Aorta (tissue), 5 donors: ENCODE results near the gene PRKAA2. TPM values are rescaled to one million over a fixed set of nuclear protein-coding genes. Genes with fewer than 3 reads are reported as not detected.

Experiments used
- ATAC-seq: fragments of 200-7000 bp; cut with Tn5 transposase; one replicate; pipeline ENCODE4 v1.9.1; 2022; ENCODE audit warnings: moderate library complexity; ENCODE audit not compliant: low FRiP score
- DNase-seq, 2 donors: peaks; one replicate each; pipeline ENCODE4 v3.0.0-alpha.2; 2020
- H3K27ac ChIP-seq, 2 donors: one replicate each; pipeline ENCODE4 v1.5.1; 2013; ENCODE audit warnings: low read length in 2 of 2, mild to moderate bottlenecking in 2 of 2, moderate library complexity in 2 of 2, control low read depth in 1 of 2, inconsistent platforms in 1 of 2, low read depth in 1 of 2
- H3K27me3 ChIP-seq, 2 donors: one replicate each; pipeline ENCODE4 v1.6.1; 2013; ENCODE audit warnings: control low read depth in 1 of 2, low read length in 1 of 2, mild to moderate bottlenecking in 1 of 2, moderate library complexity in 1 of 2; ENCODE audit not compliant: insufficient read depth in 2 of 2, control insufficient read depth in 1 of 2
- H3K36me3 ChIP-seq, 2 donors: one replicate each; pipeline ENCODE4 v1.6.1; 2013; ENCODE audit warnings: control low read depth in 1 of 2, low read length in 1 of 2, mild to moderate bottlenecking in 1 of 2; ENCODE audit not compliant: insufficient read depth in 2 of 2, control insufficient read depth in 1 of 2
- H3K4me1 ChIP-seq, 2 donors: one replicate each; pipeline ENCODE4 v1.6.1; 2013; ENCODE audit warnings: low read length in 2 of 2, control low read depth in 1 of 2, mild to moderate bottlenecking in 1 of 2, moderate library complexity in 1 of 2; ENCODE audit not compliant: insufficient read depth in 2 of 2, control insufficient read depth in 1 of 2
- H3K4me3 ChIP-seq, 2 donors: one replicate each; pipeline ENCODE4 v1.5.1; 2013; ENCODE audit warnings: low read length in 2 of 2, control low read depth in 1 of 2, mild to moderate bottlenecking in 1 of 2
- H3K9me3 ChIP-seq: one replicate; pipeline ENCODE4 v1.6.1; 2013; ENCODE audit warnings: mild to moderate bottlenecking, low read length; ENCODE audit not compliant: control insufficient read depth
- WGBS, 2 donors: extraction: QIAGEN DNeasy Blood & Tissue Kit; methylation state at CpG; one replicate each; pipeline ENCODE4 v1.1.7; 2013; 5-methylcytosine and 5-hydroxymethylcytosine counted together
- intact Hi-C, 2 donors: fragments of 100-400 bp; cut with DNase I; formaldehyde crosslinking; loops; one replicate each; pipeline versions ENCODE4 v1.14.2 to v1.15.0; 2022
- polyA plus RNA-seq, 2 donors: library from polyadenylated mRNA; stranded (reverse); fragments of 200-250 nt; gene quantifications; one replicate each; pipeline ENCODE4 v1.2.3, GENCODE V29; 2013
- total RNA-seq, 2 donors: library from RNA; stranded (reverse); fragmentation: NEBNext Ultra II Directional; extraction: Animal tissue kit (Norgen Biotek cat#: 25700); gene quantifications; one replicate each; pipeline ENCODE4 v1.2.1, GENCODE V29; 2021
- donor health status: healthy with polysubstance abuse.
- donor health status: Bipolar disorder and iron deficiency.
- donor health status: DM: no; HTN: no; CAD: no.
- donor health status: DM: no; HTN: no; CAD: no.
- donor health status: DM: yes; HTN: yes; CAD: no.

The PRKAA2 gene
- total and polyA plus RNA-seq, 4 donors, result 2.8 to 8.6 (median 5.1) TPM

- no peaks in the 10 kb centered on the region for H3K4me1 ChIP-seq
- ATAC-seq, result no peak
- no peaks in the 10 kb centered on the region for H3K27me3 ChIP-seq
- no peaks in the 10 kb centered on the region for H3K9me3 ChIP-seq
- no peak for DNase-seq
- H3K4me3 ChIP-seq, result no peak overlapping the region
- intact Hi-C loops, result no loop called here
- H3K27ac ChIP-seq, result no peak overlapping the region
- H3K36me3 ChIP-seq, result no peaks in the 10 kb centered on the region
- 43 to 60% methylated on average over 3 of the region's 3 CpGs for WGBS, 2 donors
Observed at GRCh38 chr1:56627636-56628039, 17.5 kb upstream of the PRKAA2 start.

GRCh38 chr1:56630786-56631185, 14.3 kb upstream of the PRKAA2 start:
- Histone ChIP-seq H3K4me3 (no peak overlapping the region), H3K4me1 (no peaks in the 10 kb centered on the region), H3K36me3 (no peaks in the 10 kb centered on the region), H3K9me3 (no peaks in the 10 kb centered on the region), H3K27ac (no peak overlapping the region), H3K27me3 (no peaks in the 10 kb centered on the region)
- DNase-seq (no peak), ATAC-seq (no peak)
- intact Hi-C loops, result no loop called here

GRCh38 chr1:56631901-56632300, 13.2 kb upstream of the PRKAA2 start:
- Histone ChIP-seq H3K4me3 (no peak overlapping the region), H3K27ac (no peak overlapping the region), H3K27me3 (no peaks in the 10 kb centered on the region), H3K9me3 (no peaks in the 10 kb centered on the region), H3K4me1 (no peaks in the 10 kb centered on the region), H3K36me3 (no peaks in the 10 kb centered on the region)
- no peak for DNase-seq
- WGBS, 2 donors, result 91 to 93% methylated on average over 2 of the region's 2 CpGs
- intact Hi-C loops, result no loop called here
- no peak for ATAC-seq

GRCh38 chr1:56634981-56635380, 10.1 kb upstream of the PRKAA2 start:
- DNase-seq (no peak), ATAC-seq (no peak)
- 93 to 97% methylated on average over 3 of the region's 3 CpGs for WGBS, 2 donors
- no peak overlapping the region for H3K4me3 ChIP-seq
- H3K27me3 ChIP-seq, result no peaks in the 10 kb centered on the region
- H3K27ac ChIP-seq, result no peak overlapping the region
- no peaks in the 10 kb centered on the region for H3K36me3 ChIP-seq
- no peaks in the 10 kb centered on the region for H3K4me1 ChIP-seq
- intact Hi-C loops, result no loop called here
- no peaks in the 10 kb centered on the region for H3K9me3 ChIP-seq

GRCh38 chr1:56638248-56638647, 6.9 kb upstream of the PRKAA2 start:
- ATAC-seq, result no peak
- no peaks in the 10 kb centered on the region for H3K4me1 ChIP-seq
- WGBS, 2 donors, result 36 to 37% methylated on average over 1 of the region's 1 CpG
- H3K36me3 ChIP-seq, result no peaks in the 10 kb centered on the region
- no peak overlapping the region for H3K27ac ChIP-seq
- no peak overlapping the region for H3K4me3 ChIP-seq
- H3K9me3 ChIP-seq, result no peaks in the 10 kb centered on the region
- DNase-seq, result no peak
- intact Hi-C loops, result no loop called here
- H3K27me3 ChIP-seq, result no peaks in the 10 kb centered on the region

GRCh38 chr1:56639211-56639610, 5.9 kb upstream of the PRKAA2 start:
- no peak overlapping the region for H3K27ac ChIP-seq
- WGBS, 2 donors, result 21 to 30% methylated on average over 2 of the region's 2 CpGs
- no peak overlapping the region for H3K4me3 ChIP-seq
- intact Hi-C loops, result no loop called here
- H3K36me3 ChIP-seq, result no peaks in the 10 kb centered on the region
- ATAC-seq, result no peak
- H3K27me3 ChIP-seq, result no peaks in the 10 kb centered on the region
- H3K9me3 ChIP-seq, result no peaks in the 10 kb centered on the region
- DNase-seq, result no peak
- H3K4me1 ChIP-seq, result no peaks in the 10 kb centered on the region

GRCh38 chr1:56643661-56644060, 1.5 kb upstream of the PRKAA2 start:
- Histone ChIP-seq H3K4me3 (no peak overlapping the region), H3K27ac (no peak overlapping the region), H3K9me3 (no peaks in the 10 kb centered on the region), H3K36me3 (no peaks in the 10 kb centered on the region), H3K27me3 (no peaks in the 10 kb centered on the region), H3K4me1 (no peaks in the 10 kb centered on the region)
- DNase-seq (no peak), ATAC-seq (no peak)
- intact Hi-C loops, result no loop called here

GRCh38 chr1:56644064-56644918, 823 bp upstream of the PRKAA2 start:
- no peak for ATAC-seq
- intact Hi-C loops, result no loop called here
- DNase-seq, result no peak
- 16% methylated on average over 23 of the region's 23 CpGs for WGBS, 2 donors
- Histone ChIP-seq H3K4me3 (peak overlapping the region; percentile 43 to 72), H3K36me3 (no peaks in the 10 kb centered on the region), H3K9me3 (no peaks in the 10 kb centered on the region), H3K27ac (no peak overlapping the region), H3K27me3 (no peaks in the 10 kb centered on the region), H3K4me1 (no peaks in the 10 kb centered on the region)

- ATAC-seq, result peak; percentile 66
- intact Hi-C loops, result no loop called here
- H3K9me3 ChIP-seq, result no peaks in the 10 kb centered on the region
- peak overlapping the region; percentile 43 to 72 for H3K4me3 ChIP-seq
- H3K4me1 ChIP-seq, result no peaks in the 10 kb centered on the region
- DNase-seq, result peak in 1 of 2 donors; percentile 78
- H3K36me3 ChIP-seq, result no peaks in the 10 kb centered on the region
- H3K27me3 ChIP-seq, result no peaks in the 10 kb centered on the region
- WGBS, 2 donors, result 3% methylated on average over 17 to 18 of the region's 18 CpGs
- peak overlapping the region in 1 of 2 donors; percentile 35 for H3K27ac ChIP-seq
Observed at GRCh38 chr1:56645677-56646305, 677 bp downstream of the PRKAA2 start.
